Stimulated activated CD8-positive, alpha-beta memory T cell treated with anti-CD3 and anti-CD28 coated beads, Interleukin-7, amount 100 ng/mL, for 48 hours (primary cell): ENCODE measurements around the gene CROCC2.

Experiments
- DNase-seq, 2 donors: peaks; one replicate each; pipeline ENCODE4 v3.0.0-alpha.2; 2020; ENCODE audit warnings: low read depth in 1 of 2; ENCODE audit errors: extremely low read depth in 1 of 2

Gene CROCC2

GRCh38 chr2:240919786-240920782 lies 13.9 kb downstream of the CROCC2 start:
- no peak for DNase-seq

GRCh38 chr2:240920783-240921231 lies 14.7 kb downstream of the CROCC2 start:
- DNase-seq = no peak

GRCh38 chr2:240921311-240921994 lies 15.3 kb downstream of the CROCC2 start:
- no peak for DNase-seq

GRCh38 chr2:240921995-240922244 lies 15.8 kb downstream of the CROCC2 start:
- no peak for DNase-seq

GRCh38 chr2:240922245-240922981 lies 16.3 kb downstream of the CROCC2 start:
- no peak for DNase-seq

GRCh38 chr2:240922982-240923537 lies 16.9 kb downstream of the CROCC2 start:
- no peak for DNase-seq

GRCh38 chr2:240925191-240925567 lies 19.0 kb downstream of the CROCC2 start:
- DNase-seq = no peak

- DNase-seq = no peak
Measured at GRCh38 chr2:240925568-240926515, 19.7 kb downstream of the CROCC2 start.

- no peak for DNase-seq
Measured at GRCh38 chr2:240926516-240927389, 20.6 kb downstream of the CROCC2 start.

GRCh38 chr2:240927390-240927781 lies 21.2 kb downstream of the CROCC2 start:
- no peak for DNase-seq

- no peak for DNase-seq
Measured at GRCh38 chr2:240928476-240929363, 22.6 kb downstream of the CROCC2 start.

GRCh38 chr2:240929364-240930095 lies 23.4 kb downstream of the CROCC2 start:
- no peak for DNase-seq

GRCh38 chr2:240930096-240930630 lies 24.0 kb downstream of the CROCC2 start:
- no peak for DNase-seq

- DNase-seq = no peak
Measured at GRCh38 chr2:240930631-240931318, 24.6 kb downstream of the CROCC2 start.

- no peak for DNase-seq
Measured at GRCh38 chr2:240931319-240931949, 25.3 kb downstream of the CROCC2 start.
